Spinal cord (tissue), 10 donors: ENCODE results near the gene MARCHF6. TPM values are rescaled to one million over a fixed set of nuclear protein-coding genes. Genes with fewer than 3 reads are reported as not detected.
A peak's percentile ranks its signal among the peaks of the same experiment; 100 is the strongest.

Experiments used
- DNase-seq, 6 donors: peaks; one replicate each; pipeline versions ENCODE4 v3.0.0 to v3.0.0-alpha.2; 2013 to 2015; ENCODE audit warnings: low spot score in 6 of 6, low read depth in 4 of 6
- H3K27ac ChIP-seq: one replicate; pipeline ENCODE4 v1.5.1; 2013; ENCODE audit warnings: low read depth, low read length, control low read depth
- H3K27me3 ChIP-seq: one replicate; pipeline ENCODE4 v1.6.1; 2013; ENCODE audit warnings: low read length; ENCODE audit not compliant: control insufficient read depth, insufficient read depth
- H3K36me3 ChIP-seq: one replicate; pipeline ENCODE4 v1.6.1; 2013; ENCODE audit warnings: low read length; ENCODE audit not compliant: control insufficient read depth, insufficient read depth
- H3K4me1 ChIP-seq: one replicate; pipeline ENCODE4 v1.6.1; 2013; ENCODE audit warnings: low read length; ENCODE audit not compliant: control insufficient read depth, insufficient read depth
- H3K4me3 ChIP-seq: one replicate; pipeline ENCODE4 v1.5.1; 2013; ENCODE audit warnings: low read depth, low read length, control low read depth
- H3K9me3 ChIP-seq: one replicate; pipeline ENCODE4 v1.6.1; 2013; ENCODE audit warnings: low read length; ENCODE audit not compliant: control insufficient read depth, insufficient read depth
- WGBS: methylation state at CpG from one replicate; pipeline ENCODE4 v1.1.5; 2013; ENCODE audit warnings: missing lambda C conversion rate; ENCODE audit not compliant: insufficient coverage; 5-methylcytosine and 5-hydroxymethylcytosine counted together
- polyA plus RNA-seq, 2 donors: library from polyadenylated mRNA; unstranded; fragments of 120-200 nt; gene quantifications; one replicate each; pipeline ENCODE4 v1.2.1, GENCODE V29; 2013; ENCODE audit not compliant: insufficient read length in 2 of 2
- total RNA-seq, 2 donors: library from RNA; depleted of rRNA in 1 of 2; stranded (reverse); fragments of 120-200 nt in 1 of 2; fragments of >200 nt in 1 of 2; gene quantifications; one replicate each; pipeline versions ENCODE4 v1.2.3 to v1.2.4, GENCODE V29; 2013 to 2014
- donor health status: healthy.

MARCHF6 gene
- total and polyA plus RNA-seq, 4 donors = 173 to 234 (median 191) TPM

- peak in 3 of 6 donors; percentile 29 to 81 (median 73) for DNase-seq
- 1% methylated on average over 77 of the region's 81 CpGs for WGBS
- H3K4me1 ChIP-seq = peaks cover 29% of the 10 kb centered on the region
These were observed 20.1 kb upstream of the MARCHF6 start for GRCh38 chr5:10333154-10334006.

GRCh38 chr5:10334831-10335230, 18.7 kb upstream of the MARCHF6 start:
- DNase-seq = no peak
- Histone ChIP-seq H3K27ac (no peak overlapping the region), H3K4me3 (no peak overlapping the region), H3K36me3 (no peaks in the 10 kb centered on the region), H3K9me3 (no peaks in the 10 kb centered on the region), H3K4me1 (peaks cover 42% of the 10 kb centered on the region), H3K27me3 (peaks cover 5% of the 10 kb centered on the region)
- 85% methylated on average over 4 of the region's 5 CpGs for WGBS

More at GRCh38 chr5:10333154-10334006, 20.1 kb upstream of the MARCHF6 start:
- H3K27ac ChIP-seq = peak overlapping the region; percentile 68
- no peaks in the 10 kb centered on the region for H3K9me3 ChIP-seq
- no peaks in the 10 kb centered on the region for H3K36me3 ChIP-seq
- H3K4me3 ChIP-seq = peak overlapping the region; percentile 63
- peaks cover 5% of the 10 kb centered on the region for H3K27me3 ChIP-seq

- over 99% methylated on average over 12 of the region's 14 CpGs for WGBS
- H3K9me3 ChIP-seq = no peaks in the 10 kb centered on the region
These were observed 17.6 kb upstream of the MARCHF6 start for GRCh38 chr5:10335711-10336470.

GRCh38 chr5:10337107-10337506, 16.4 kb upstream of the MARCHF6 start:
- no peak overlapping the region for H3K27ac ChIP-seq
- DNase-seq = no peak
- WGBS = 92% methylated on average over 2 of the region's 4 CpGs
- H3K36me3 ChIP-seq = no peaks in the 10 kb centered on the region
- H3K9me3 ChIP-seq = no peaks in the 10 kb centered on the region
- H3K27me3 ChIP-seq = peaks cover 5% of the 10 kb centered on the region
- H3K4me1 ChIP-seq = peaks cover 30% of the 10 kb centered on the region
- no peak overlapping the region for H3K4me3 ChIP-seq

More at GRCh38 chr5:10335711-10336470, 17.6 kb upstream of the MARCHF6 start:
- H3K36me3 ChIP-seq = no peaks in the 10 kb centered on the region
- no peak overlapping the region for H3K27ac ChIP-seq
- no peak overlapping the region for H3K4me3 ChIP-seq
- peaks cover 5% of the 10 kb centered on the region for H3K27me3 ChIP-seq
- peaks cover 36% of the 10 kb centered on the region for H3K4me1 ChIP-seq
- DNase-seq = no peak

GRCh38 chr5:10337986-10338385, 15.5 kb upstream of the MARCHF6 start:
- Histone ChIP-seq H3K27ac (no peak overlapping the region), H3K4me1 (peaks cover 26% of the 10 kb centered on the region), H3K36me3 (no peaks in the 10 kb centered on the region), H3K9me3 (no peaks in the 10 kb centered on the region), H3K27me3 (peaks cover 5% of the 10 kb centered on the region), H3K4me3 (no peak overlapping the region)
- 64% methylated on average over 4 of the region's 4 CpGs for WGBS
- DNase-seq = no peak

GRCh38 chr5:10338686-10339057, 14.8 kb upstream of the MARCHF6 start:
- WGBS = no CpG with 5 or more reads among the region's 2 CpGs
- Histone ChIP-seq H3K9me3 (no peaks in the 10 kb centered on the region), H3K27ac (peak overlapping the region; percentile 73), H3K4me3 (peak overlapping the region; percentile 2), H3K27me3 (peaks cover 5% of the 10 kb centered on the region), H3K4me1 (peaks cover 20% of the 10 kb centered on the region), H3K36me3 (no peaks in the 10 kb centered on the region)
- DNase-seq = no peak

GRCh38 chr5:10339058-10339811, 14.3 kb upstream of the MARCHF6 start:
- 11% methylated on average over 15 of the region's 19 CpGs for WGBS
- Histone ChIP-seq H3K27ac (peak overlapping the region; percentile 74), H3K27me3 (peaks cover 5% of the 10 kb centered on the region), H3K9me3 (no peaks in the 10 kb centered on the region), H3K36me3 (no peaks in the 10 kb centered on the region), H3K4me1 (peaks cover 18% of the 10 kb centered on the region), H3K4me3 (peak overlapping the region; percentile 2)
- DNase-seq = peak in 5 of 6 donors; percentile 66 to 96 (median 82)

GRCh38 chr5:10339958-10340357, 13.5 kb upstream of the MARCHF6 start:
- no peak overlapping the region for H3K4me3 ChIP-seq
- no peaks in the 10 kb centered on the region for H3K9me3 ChIP-seq
- 44% methylated on average over 3 of the region's 3 CpGs for WGBS
- peak overlapping the region; percentile 74 for H3K27ac ChIP-seq
- no peaks in the 10 kb centered on the region for H3K36me3 ChIP-seq
- H3K4me1 ChIP-seq = peaks cover 18% of the 10 kb centered on the region
- peaks cover under 1% of the 10 kb centered on the region for H3K27me3 ChIP-seq
- DNase-seq = no peak

- Histone ChIP-seq H3K27ac (no peak overlapping the region), H3K27me3 (no peaks in the 10 kb centered on the region), H3K9me3 (no peaks in the 10 kb centered on the region), H3K4me3 (no peak overlapping the region), H3K36me3 (no peaks in the 10 kb centered on the region), H3K4me1 (peaks cover 17% of the 10 kb centered on the region)
- no peak for DNase-seq
- 100% methylated on average over 2 of the region's 4 CpGs for WGBS
These were observed 10.0 kb upstream of the MARCHF6 start for GRCh38 chr5:10343486-10343885.
